Measurements from ENCODE around the gene CHPF2.

DNA sequence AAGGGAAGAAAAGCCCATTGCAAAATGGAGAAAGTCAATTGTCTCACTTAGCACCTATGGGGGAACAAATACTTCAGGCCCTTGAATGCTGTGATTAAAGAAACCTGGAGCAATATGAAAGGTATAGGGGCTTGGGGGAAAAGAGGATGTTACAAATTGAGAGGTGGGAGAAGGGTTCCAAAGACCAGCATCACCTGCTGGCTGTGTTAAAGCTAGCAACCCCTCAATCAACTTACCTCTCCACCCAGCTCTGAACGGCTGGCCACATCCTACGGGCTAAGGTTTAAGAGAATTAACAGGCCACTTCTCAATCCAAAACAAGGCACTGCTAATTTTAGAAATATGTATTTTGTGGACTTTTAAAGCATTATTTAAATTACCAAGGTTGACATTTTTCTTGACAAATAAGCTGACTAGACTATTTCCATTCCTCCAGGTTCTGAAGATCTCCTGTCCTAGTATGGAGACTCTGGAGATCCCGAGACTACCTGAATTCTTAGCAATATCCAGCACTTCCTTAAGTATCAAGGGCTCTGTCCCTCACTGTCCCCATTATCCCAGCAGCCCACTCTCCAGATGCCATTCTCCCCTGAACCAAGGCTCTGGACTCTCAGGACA, 21.0 kb upstream of the CHPF2 start:
- TF ChIP-seq, protein P1, sequence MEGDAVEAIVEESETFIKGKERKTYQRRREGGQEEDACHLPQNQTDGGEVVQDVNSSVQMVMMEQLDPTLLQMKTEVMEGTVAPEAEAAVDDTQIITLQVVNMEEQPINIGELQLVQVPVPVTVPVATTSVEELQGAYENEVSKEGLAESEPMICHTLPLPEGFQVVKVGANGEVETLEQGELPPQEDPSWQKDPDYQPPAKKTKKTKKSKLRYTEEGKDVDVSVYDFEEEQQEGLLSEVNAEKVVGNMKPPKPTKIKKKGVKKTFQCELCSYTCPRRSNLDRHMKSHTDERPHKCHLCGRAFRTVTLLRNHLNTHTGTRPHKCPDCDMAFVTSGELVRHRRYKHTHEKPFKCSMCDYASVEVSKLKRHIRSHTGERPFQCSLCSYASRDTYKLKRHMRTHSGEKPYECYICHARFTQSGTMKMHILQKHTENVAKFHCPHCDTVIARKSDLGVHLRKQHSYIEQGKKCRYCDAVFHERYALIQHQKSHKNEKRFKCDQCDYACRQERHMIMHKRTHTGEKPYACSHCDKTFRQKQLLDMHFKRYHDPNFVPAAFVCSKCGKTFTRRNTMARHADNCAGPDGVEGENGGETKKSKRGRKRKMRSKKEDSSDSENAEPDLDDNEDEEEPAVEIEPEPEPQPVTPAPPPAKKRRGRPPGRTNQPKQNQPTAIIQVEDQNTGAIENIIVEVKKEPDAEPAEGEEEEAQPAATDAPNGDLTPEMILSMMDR (IDR thresholded peaks at IDR 0.05; ENCODE audit: borderline replicate concordance, extremely low read depth, low read length, poor library complexity, severe bottlenecking), result no peak
- TF ChIP-seq EZH2 (IDR thresholded peaks at IDR 0.05; ENCODE audit: borderline replicate concordance, low read depth, low read length, severe bottlenecking), result no peak

All from DND-41 (cell line).